Measurements from ENCODE around the gene KAT7.

KAT7 gene

DNA sequence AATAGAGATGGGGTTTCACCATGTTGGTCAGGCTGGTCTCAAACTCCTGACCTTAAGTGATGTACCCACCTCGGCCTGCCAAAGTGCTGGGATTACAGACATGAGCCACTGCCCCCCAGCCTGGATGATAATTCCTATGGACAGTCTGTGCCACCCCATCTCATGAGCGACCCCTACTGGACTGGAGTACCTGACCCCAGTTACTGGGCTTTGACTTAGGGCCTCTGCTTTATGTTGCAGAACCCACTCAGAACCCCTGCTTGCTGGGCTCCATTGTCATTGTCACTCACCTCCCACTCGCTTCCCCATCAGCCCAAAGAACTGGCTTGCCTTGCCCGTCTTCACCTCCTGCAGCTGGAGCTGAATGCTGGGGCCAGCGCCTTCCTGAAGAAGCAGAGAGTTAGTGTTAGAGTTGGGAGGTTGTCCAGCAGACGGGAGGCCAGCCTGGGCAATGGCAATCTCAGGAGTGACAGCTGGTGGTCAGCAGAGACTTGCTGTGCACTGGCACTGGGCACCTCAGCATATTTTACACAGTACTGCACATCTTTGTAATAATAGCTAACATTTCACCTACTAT, 55.4 kb downstream of the KAT7 start:
- DNase-seq, result no peak

DNA sequence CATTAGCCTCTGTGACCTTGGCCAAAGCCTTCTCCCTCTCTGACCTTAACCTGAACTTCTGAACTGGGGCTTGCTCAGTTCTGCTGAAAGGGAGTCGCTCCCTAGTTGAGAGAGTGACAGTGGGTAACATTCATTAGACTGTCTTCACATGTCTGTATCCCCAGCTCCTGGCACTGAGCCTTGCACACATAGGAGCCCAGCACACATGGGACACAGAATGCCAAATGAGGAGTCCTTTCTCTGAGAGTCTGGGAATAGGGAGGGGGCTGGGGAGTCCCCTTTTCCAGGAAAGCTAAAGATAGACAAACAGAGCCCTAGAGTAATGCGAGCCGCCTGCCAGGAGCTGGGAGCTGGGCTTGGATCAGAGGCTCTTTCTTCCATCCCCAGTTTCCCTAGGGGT, 56.8 kb downstream of the KAT7 start:
- DNase-seq, result no peak

DNA sequence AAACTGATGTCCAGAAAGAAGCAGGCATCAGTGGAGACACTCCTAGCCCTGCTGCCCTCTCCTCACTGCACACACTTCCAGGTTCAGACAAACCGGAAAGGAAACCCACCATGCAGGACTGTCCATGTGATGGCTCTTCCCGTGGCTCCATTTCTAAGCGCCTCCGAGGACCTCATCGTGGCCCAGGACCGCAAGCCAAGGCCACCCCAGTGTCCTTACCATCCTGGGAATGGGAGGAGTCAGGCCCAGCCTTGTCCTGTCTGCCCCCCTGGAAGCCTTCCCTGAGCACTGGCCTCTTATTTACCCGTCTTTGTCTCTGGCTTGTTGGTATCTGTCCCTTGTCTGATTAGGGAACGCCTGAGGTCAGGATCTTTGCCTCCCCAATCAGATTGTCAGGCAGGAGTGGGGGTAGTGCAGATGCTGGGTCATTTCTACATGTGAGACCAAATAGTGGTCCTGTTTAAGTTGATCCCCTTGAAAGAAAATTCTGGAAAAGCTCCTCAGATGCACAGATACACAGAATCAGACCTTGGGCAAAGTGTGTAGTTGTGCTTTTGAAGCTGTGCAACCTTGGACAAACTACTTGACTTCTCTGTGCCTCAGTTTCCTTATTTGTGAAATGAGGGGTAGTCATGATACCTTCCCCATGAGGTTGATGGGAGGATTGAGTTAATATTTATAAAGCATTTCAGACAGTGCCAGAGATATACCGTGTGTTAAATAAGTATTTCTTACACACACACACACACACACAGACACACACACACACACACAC, 58.6 kb downstream of the KAT7 start:
- no peak for DNase-seq

DNA sequence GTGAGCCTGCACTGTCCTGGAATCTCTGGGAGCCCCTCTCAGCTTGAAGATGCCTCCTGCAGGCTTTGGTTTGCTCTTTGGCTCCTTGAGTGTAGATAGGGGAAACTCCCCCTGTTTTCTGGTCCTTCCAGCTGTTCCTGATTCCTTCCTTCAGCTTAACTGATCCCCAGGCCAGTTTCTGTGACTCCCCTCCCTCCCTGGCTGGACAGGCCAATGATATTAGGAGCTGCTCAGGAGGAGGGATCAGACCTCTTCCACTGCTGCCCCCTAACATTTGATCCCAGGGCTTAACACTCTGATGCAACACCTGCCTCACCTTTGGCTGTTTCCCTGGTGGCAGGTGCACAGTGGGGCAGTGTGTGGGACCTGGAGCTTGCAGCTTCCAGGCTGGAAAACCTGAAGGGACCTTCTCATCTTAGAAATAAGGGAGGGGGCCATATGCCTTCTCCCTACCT, 59.6 kb downstream of the KAT7 start, which contains the start of gene TAC4:
Gene TAC4 (minus strand): TSS at position 51 of the 455 bp plus-strand sequence. CDS start 52 bp downstream, outside the sequence.
- DNase-seq, result no peak

DNA sequence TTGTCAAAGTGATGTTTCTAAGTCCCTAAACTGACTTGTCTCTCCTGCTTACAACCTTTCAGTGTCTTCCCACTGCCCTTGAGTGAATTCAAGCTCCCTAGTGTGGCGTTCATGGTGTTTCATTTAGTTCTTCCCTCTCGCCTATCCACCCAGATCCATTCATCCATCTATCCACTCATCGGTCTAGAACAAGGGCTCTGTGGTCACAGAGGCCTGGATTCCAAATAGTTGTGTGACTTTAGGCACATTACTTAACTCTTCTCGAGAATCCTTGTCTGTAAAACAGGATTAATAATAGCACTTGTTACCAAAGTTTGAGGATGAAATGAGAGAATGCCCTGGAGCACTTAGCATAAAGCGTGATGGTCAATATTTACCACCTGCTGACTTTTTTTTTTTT, 60.3 kb downstream of the KAT7 start:
- no peak for DNase-seq

DNA sequence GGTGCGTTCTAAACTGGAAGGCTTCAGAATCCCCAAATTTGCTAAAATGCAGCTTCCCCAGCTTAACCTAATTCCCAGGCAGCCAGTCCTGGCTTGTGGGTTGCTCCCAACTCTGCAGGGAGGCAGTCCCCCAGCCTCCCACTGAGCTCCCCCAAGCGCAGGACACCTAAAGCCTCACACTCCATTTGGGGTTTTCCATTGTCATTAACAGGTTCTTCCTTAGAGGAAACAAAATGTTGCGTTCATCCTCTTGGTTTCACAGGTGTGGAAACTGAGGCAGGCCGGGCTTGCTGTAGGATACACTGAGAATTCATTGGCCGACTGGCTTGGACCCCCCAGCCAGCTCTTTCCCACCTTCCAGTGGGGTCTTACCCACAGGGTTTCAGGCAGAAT, 61.7 kb downstream of the KAT7 start:
- DNase-seq, result no peak

DNA sequence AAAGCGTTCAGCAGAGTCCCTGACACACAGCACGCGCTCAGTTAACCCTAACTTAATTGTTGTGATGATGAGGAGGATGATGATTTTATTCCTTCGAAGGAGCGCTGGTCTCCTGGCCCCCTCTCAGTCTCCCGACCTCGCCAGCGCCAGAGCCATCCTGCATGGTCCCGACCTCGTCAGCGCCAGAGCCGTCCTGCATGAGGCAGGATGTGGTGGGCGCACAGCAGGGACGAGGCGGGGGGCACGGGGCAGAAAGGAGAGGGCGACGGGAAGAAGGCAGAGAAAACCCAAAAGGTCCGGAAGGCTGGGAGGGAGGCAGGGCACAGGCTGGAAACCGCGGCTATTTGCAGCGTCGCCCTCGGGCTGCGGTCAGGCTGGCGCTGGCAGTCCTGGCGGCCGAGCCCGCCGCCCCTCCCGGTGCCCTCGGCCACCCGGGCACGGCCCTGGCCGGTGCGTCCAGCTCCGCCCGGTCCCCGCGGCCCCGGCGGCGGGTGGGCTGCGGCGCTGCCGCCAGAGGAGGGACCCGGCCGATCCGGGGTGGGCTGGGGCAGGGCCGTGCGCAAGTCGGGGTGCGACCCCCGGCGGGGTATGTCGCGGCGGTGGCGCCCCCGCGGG, 62.4 kb downstream of the KAT7 start:
- DNase-seq, result peak; percentile 31

DNA sequence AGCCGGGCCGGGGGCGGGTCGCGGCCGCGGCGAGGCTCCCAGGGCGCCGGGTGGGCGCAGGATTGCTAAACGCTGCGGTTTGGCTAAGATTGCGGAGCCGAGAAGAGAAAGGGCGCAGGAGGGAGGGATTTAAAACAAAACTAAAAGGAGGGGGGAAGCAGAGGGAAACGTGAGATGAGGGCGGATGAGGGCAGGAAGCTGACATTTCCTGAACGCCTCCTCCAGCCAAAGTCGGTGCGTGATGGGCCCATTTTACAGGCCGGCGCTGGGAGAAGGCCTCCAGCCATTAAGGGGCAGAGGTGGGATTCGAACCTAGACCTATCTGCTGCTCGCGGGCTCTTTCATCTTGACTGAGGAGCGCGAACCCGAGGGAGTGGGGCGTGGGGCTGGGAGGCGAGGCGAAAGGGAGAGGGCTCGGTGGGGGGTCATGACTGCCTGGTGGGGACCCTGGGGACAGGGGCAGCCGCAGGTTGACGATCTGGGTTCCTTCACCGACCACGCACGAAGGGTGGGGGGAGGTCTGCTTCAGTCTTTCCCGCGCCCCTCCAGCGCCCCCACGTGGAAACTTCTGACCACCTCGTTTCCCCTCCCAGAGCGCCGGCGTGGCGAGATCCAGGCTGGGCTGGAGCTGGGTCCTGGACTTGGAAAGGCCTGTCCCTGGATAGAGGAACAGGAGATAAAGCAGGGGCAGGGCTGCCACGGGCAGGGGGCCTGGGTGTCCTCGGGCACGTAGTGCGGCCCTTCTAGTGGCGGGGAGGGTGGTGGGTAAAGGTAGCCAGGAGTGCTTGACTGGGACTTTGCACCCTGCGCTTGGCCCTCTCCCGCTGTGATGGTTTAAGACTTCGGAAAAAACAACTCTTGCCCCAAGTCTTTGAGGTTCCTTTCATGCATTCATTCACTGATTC, 63.2 kb downstream of the KAT7 start:
- DNase-seq, result peak; percentile 77

DNA sequence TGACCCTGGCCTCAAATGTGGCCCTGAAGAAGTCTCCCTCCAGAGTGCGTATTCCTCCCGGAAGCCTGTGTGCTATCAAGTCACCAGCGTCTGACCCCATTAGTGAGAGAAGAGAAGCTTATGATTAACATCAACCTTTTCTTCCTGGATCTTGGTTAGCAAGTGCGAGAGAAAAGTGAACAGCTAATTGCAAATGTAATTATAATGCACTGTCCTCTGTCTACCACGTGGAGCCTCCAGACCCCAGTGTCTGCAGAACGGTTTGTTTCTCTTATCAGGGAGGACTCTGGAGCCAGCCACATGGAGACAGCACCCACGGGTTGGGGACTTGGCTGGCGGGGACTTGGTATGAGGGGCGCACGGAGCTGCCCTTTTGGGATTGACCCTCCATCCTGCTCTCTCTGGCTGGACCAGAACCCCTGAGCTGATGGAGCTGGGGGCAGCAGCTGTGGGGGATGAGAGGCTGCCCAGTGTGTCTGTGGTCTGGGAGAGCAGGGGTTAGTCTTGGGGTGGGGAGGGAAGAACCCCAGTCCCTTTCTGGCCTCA, 65.1 kb downstream of the KAT7 start:
- no peak for DNase-seq

DNA sequence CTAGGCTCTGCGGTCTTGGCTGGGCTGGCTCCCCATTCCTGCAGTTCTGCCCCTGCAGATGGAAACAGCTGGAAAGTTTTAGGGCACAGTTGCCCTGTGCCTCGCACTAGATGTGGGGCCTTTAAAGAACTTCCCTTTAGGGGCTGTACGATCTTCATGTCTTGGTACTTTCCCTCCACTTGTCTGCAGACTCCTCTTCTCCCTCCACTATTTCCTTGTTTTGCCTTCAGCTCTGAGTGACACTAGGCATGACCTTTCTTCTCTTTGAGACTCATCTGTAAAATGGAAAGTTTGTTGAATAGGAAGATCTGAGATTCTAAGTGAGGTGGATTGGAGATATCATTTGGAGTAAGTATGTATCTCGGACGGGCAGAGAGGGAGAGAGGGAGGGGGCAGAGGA, 65.6 kb downstream of the KAT7 start:
- no peak for DNase-seq

DNA sequence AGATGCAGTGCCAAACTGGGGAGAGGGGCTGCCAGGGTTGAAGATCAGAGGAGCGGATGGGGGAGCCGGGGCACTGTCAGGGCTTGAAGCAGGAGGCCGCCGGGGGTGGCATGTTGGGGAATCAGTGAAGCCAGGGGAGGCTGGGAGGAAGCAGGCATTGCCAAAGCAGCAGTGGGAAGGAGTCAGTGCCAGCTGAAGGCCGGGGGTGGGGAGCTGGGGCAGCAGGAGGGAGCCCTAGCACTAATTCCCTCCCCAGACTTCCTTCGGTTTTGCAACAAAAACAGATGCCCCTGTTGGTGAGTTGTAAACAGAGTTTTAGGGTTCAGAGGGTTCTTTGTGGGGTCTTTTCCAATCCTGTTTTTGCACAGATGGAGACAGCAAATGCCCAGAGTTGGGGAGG, 70.3 kb downstream of the KAT7 start:
- no peak for DNase-seq

DNA sequence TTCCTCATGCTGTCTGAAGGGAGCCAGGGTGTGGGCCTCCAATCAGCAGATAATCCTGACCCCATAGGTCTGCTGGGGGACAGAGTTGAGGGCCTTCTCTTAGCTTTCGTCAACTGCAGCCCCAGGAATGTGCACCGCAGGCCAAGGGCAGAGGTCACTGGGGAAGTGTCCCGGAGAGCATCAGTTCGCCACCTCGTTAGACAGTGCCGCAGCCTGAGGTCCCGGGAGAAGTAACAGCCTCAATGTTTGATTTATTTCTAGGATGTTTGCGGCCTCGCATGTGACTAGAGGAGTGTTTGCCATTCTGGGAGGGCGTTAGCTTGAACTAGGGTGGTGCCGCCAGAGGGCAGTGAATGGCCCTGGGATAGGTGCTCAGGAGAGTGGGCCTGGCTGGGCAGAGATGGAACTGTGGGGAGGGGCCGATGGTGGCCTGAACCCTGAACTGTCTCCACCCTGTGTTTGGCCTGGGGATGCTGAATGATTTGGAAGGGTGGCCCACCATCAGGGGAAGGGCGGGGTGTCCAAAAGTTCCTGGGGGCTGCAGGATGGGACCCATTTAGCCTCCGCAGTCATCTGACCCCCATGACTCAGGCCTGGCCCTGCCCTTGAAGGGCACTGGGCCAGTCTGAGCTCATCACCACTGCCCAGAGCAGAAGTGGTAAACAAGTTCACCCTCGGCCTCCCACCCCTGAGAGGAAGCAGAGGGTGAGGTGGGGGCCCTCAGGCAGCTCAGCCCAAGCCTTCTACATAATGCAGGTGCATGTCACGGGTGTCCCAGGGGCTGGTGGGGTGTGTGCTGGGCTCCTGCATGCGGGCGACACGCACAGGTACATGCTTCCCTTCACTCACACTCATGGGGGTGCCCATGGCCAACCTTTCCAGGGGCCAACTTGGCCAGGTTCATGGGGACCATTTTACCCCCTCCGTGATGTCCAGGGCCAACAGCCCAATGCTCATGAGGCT, 71.8 kb downstream of the KAT7 start:
- DNase-seq, result no peak

DNA sequence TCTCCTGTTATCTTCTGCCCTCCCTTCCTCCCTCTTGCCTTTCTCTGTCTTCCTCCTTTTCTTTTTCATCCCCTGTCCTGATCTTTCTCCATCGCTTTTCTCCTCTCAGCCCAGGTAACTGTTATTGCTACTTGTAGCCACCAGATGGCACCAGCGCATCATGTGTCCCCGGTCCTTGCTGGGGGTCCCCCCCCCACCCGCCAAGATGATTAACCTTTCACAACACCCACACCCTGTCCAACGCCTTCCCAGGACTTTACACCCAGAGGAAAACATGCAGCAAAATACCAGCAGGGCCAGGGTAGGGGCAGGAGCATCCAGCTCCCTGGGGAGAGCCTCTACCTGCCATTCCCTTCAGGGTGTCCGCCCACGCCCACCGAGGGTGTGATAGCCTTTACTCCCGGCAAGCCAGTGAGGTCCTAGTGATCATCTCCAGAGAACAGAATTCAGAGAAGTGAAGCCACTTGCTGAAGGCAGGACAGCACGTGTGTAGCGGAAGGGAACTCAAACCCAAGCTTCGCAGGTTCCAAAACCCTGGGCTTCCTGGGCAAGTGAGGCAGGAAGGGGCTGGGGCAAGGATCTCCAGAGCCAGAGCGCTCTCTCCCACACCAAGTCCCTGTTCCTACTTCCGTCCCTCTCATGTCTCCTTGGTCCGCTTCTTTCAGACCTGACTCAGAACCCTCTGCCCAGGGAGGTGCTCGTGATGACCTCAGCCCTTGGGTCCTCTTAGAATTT, 72.8 kb downstream of the KAT7 start:
- DNase-seq, result peak; percentile 41

DNA sequence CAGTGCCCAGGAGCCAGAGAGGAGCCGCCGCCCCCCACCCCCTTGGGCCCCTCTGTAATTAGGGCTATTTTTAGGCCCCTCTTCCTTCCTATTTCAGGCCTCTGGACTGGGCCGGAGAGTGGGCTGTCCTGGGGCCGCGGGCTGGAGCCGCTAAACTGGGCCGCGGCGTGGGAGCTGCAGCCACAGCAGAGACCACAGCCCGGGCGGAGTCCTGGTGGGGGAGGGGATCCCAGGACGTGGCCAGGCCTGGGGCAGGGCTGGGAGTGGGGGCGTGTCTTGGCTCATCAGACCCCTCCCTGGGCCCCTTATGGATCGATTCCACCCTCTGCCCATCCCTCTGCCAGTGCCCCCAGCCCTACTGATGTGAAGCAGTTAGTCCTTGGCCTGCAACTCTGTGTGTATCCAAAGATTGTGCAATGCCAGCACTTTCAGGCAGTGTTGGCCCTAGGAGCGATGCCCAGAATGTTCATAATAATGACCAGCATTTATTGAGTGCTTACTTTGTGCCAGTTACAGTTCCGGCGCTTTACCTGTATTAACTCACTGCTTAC, 74.4 kb downstream of the KAT7 start:
- DNase-seq, result peak; percentile 33

DNA sequence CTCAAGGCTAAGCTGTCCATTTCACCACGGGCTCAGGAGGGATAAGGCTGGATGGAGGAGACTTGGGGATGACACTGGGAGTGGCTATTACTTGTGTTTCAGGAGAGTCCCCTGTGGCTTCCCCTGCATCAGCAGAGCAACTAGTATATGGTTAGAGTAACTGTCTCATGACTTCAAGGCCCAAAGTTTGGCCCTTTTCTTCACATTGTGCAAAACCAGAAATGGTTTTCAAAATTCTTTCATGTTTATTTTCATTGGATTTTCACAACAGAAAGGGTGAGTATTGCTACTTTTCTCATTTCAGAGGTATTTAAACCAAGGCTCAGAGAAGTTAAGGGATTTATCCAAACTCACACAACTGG, 77.5 kb downstream of the KAT7 start:
- no peak for DNase-seq

DNA sequence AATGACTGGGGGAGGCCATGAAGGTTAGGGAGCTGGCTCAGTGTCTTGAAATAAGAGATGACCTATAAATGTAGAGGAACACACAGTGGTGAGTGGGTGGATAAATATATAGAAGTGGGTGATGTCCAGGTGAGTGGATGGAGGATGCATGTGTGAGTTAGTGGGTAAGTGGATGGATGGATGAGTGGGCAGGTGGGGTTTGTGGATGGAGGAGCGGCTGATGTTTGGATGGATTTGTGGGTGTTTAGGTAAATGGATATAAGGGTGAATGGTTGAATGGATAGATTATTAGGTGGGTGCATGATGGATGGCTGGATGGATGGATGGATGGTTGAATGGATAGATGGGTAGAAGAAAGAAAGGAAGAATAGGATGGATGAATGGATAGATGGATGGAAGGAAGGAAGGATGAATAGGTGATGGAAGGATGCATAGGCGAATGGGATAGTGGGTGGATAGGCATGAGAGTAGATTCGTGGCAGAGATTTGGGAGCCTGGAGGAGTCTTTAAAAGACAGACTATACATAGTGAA, 78.5 kb downstream of the KAT7 start:
- DNase-seq, result no peak

DNA sequence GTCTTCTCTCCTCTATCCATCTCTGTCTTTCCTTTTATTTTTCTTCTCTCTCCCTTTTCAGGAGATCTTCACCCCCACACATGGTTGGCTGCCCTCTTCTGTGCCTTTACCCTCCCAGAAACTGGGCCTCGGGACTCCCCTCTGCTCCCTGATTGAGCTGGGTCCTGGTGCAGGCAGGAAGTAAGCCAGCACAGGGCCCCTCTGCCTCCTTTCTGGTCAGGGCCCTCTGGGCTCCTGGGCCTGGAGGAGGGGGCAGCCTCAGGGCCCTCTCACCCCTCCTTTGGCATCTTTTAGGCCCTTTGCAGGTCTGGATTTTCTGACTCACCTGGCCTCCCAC, 80.5 kb downstream of the KAT7 start:
- DNase-seq, result no peak

DNA sequence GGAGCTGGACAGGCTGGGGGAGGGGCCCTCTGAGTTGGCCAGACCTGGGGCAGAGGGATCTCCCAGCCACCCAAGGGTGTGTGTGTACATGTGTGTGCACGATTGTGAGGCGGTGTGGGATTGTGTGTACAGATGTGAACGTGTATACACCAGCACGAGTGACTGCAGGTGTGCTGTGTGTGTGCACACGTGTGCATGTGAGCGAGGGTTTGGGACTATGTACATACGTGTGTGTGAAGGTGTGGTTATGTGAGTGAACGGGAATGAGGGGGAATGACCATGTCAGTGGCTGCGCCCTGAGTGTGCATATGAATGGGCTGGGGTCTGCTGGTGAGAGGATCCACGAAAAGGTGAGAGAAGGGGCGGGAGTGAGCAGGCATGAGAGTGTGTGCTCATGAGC, 81.8 kb downstream of the KAT7 start:
- no peak for DNase-seq

DNA sequence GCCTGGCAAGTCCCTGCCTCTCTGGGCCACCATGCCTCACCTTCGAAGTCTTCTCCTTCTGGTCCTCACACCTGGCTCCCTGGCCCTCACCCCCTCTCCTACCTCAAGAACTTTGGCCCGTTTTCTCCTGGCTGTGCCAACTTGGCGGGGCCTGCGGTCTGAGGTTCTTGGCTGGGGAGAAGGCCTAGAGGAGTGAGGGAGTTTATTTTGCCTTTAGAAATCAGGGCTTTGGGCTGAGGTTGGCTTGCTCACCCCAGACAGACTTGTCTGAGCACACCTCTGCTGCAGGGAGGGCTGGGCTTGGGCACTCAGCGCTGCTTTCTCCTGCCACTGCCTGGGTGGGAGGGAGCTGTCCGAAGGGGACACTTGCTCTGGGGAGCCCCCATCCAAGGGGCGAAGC, 82.7 kb downstream of the KAT7 start:
- no peak for DNase-seq

DNA sequence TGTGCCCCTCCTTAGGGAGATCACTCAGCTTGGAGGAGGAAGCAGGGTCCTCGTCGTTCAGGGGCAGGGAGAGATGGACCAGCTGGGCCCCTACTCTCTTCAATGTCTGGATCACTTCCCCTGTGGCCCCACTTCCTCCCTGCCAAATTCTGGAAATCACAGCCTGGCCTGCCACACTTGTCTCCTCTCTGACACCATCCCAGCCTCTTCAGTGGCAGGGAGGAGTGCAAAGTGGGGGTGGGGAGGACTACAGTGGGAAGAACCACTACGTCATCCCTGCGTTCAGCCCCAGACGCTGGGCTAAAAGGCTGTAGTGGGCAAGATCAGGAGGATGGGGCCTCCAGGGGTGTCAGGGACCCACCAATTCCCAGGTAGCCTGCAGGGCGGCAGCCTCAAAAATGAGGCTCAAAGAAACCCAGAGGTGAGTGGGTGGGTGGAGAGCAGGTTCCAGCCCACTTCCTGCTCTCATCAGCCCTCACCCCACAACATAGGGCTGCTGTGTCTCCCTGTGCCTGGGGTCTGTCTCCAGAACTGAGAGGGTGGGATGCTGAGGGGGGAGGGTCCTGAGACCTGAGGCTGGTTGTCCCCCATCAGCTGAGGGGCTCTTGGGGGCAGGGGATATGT, 84.4 kb downstream of the KAT7 start:
- DNase-seq, result peak; percentile 15

Measured in MV-4-11 (cell line).